Activated naive CD8-positive, alpha-beta T cell (primary cell): Measurements from ENCODE around the gene ABCD2.
"Not testable (repeated sequence)": the region's sequence is repeated elsewhere in the genome, so short reads cannot be mapped to it uniquely, and the experiment has no call there.

Source experiments
- H3K27ac Mint-ChIP-seq: one replicate; pipeline ENCODE4 v1.8.0; 2021; ENCODE audit warnings: mixed read lengths
- H3K27me3 Mint-ChIP-seq: one replicate; pipeline ENCODE4 v1.8.0; 2021; ENCODE audit warnings: mixed read lengths
- H3K36me3 Mint-ChIP-seq: one replicate; pipeline ENCODE4 v1.8.0; 2021; ENCODE audit warnings: mixed read lengths
- H3K4me1 Mint-ChIP-seq: one replicate; pipeline ENCODE4 v1.8.0; 2021; ENCODE audit warnings: low read depth, mixed read lengths
- H3K4me3 Mint-ChIP-seq: one replicate; pipeline ENCODE4 v1.8.0; 2021; ENCODE audit warnings: mild to moderate bottlenecking, mixed read lengths
- H3K9me3 Mint-ChIP-seq: one replicate; pipeline ENCODE4 v1.8.0; 2021; ENCODE audit warnings: low read depth, mixed read lengths

The ABCD2 gene

DNA sequence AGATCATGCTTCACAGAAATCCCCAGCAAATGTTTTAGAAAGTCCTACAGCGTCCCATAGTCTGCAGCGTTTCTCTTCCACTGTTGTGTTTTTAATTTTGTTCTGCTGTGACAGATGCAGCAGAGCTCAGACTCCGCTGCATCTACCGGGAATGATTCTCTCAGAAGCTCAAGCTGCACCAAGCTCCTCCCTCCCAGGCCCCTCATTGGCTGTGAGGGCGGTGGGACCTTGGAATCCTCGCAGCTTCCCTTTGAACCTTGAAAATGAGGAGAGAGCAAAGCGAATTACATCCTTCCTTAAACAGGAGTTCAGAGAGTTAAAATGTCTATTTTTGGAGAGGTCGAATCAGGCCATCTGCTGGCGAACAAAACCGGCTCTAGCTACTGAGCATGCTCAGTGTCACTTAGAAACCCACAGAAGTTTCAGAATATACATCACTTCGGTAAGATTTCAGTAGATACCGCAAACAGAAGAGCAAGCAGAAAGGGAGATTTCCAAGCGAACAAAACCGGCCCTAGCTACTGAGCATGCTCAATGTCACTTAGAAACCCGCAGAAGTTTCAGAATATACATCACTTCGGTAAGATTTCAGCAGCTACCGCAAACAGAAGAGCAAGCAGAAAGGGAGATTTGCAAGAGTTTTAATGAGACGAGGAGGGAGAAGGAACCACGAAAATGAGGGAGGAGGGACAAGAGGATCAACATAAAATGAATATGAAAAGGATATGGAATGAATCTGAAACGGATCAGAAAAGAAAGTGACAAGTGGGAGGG is at the start of gene ABCD2:
Gene ABCD2 (minus strand): TSS at position 144 of the 774 bp plus-strand sequence. CDS start 188 bp downstream, outside the sequence.
- Mint-ChIP-seq H3K36me3 (no peaks in the 10 kb centered on the region), H3K9me3 (no peaks in the 10 kb centered on the region), H3K4me1 (peaks cover 68% of the 10 kb centered on the region), H3K27ac (no peak within 1 kb of the TSS), H3K4me3 (no peak within 1 kb of the TSS), H3K27me3 (no peaks in the 10 kb centered on the region)

DNA sequence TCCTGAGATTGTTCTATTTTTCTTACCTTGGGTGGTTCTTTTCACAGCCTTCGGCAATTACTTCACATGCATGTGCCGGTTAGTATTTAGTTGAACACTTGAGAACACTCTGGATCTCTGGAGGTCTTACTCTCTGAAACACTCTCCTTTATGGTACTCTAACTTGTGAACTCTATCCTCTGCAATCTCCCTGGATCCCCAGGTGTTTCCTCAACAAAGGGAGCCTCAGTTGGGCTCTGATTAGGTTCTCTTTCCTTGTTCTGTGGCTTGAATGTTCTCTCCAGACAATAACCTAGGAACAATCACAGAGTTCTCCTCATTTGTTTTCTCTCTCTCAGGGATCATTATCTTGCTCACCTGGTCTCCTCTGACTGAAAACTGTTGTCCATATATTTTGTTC is 40.5 kb upstream of the ABCD2 start:
- H3K27ac Mint-ChIP-seq = no peak overlapping the region
- peaks cover 14% of the 10 kb centered on the region for H3K9me3 Mint-ChIP-seq
- no peaks in the 10 kb centered on the region for H3K27me3 Mint-ChIP-seq
- no peaks in the 10 kb centered on the region for H3K4me1 Mint-ChIP-seq
- no peak overlapping the region for H3K4me3 Mint-ChIP-seq
- H3K36me3 Mint-ChIP-seq = peaks cover 3% of the 10 kb centered on the region

DNA sequence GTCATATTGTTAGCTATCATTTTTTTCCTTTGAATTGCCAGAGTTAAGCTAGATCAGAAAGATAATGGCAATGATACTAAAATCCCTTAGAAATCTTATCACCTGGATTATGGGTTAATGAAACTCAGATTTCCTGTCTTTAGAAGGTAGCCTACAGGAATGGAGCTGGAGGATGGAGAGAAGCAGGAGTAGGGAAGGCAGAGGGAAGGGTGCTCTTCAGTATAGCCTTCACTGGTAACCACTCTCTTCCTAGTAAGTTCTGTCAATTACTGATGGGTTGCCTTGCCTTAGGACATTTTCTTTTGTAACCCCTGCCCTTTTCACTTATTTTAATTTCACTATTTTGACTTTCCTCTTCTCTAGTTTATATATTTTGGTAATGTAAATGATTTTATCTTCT is 27.8 kb upstream of the ABCD2 start:
- Mint-ChIP-seq H3K4me3 (no peak overlapping the region), H3K4me1 (peaks cover 32% of the 10 kb centered on the region), H3K27ac (no peak overlapping the region), H3K36me3 (no peaks in the 10 kb centered on the region), H3K27me3 (no peaks in the 10 kb centered on the region), H3K9me3 (peaks cover 7% of the 10 kb centered on the region)

DNA sequence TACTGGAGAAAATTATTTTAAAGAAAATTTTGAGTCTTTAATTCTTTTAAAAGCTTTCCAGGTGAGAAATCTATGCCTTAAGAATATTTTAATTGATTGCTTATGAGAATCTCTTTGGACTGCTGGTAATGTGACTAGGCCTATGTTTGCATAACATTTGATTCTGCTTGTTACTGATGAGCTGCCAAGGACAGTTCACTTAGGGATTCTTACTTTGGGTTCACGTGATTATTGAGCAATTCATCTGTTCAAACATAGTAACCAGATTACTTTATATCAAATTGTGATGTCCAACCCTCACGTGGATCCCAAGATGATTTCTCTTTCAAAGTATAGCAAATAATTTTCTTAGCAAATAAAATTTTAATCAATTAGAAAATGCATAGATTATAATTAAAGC is 27.4 kb upstream of the ABCD2 start:
- no peaks in the 10 kb centered on the region for H3K36me3 Mint-ChIP-seq
- no peaks in the 10 kb centered on the region for H3K27me3 Mint-ChIP-seq
- peaks cover 31% of the 10 kb centered on the region for H3K4me1 Mint-ChIP-seq
- no peak overlapping the region for H3K4me3 Mint-ChIP-seq
- peaks cover 3% of the 10 kb centered on the region for H3K9me3 Mint-ChIP-seq
- no peak overlapping the region for H3K27ac Mint-ChIP-seq

DNA sequence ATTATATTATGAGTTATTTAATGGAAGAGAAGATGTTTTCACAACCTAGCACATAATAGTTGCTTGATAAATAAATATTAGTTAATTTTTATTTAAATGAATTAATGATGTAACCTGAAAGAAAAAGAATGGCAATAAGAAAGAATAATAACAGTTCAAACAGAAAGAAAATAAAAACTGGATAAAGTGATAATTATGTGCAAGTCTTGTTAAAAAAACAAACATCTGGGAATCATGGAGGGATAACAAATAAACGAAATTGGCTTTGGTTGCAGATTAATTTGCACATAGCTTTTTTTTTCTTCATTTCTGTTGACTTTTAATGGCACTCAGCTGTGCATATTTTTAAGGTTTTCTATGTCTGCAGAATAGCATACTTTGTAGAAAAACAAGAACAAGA is 23.4 kb upstream of the ABCD2 start:
- peaks cover 19% of the 10 kb centered on the region for H3K4me1 Mint-ChIP-seq
- H3K36me3 Mint-ChIP-seq = no peaks in the 10 kb centered on the region
- H3K27ac Mint-ChIP-seq = no peak overlapping the region

DNA sequence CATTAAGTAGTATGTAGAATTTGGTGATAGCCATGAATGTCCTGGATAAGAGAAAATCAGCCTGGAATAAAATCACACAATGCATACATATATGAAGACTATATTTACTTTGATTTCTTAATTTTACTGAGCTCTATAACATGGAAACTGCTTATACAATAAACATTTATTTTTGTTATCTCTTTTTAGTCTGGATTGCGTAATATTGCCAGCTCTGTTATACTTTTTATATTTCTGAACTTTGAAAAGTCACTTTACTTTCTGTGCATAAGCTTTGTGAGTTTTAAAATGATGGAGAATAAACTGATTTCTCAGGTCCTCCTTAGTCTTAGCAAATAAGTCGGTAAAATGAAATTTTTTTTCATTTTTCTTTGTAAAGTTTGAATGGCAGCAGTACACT is 19.2 kb upstream of the ABCD2 start:
- Mint-ChIP-seq H3K9me3 (peaks cover 3% of the 10 kb centered on the region), H3K4me3 (no peak overlapping the region), H3K27me3 (no peaks in the 10 kb centered on the region), H3K27ac (no peak overlapping the region), H3K4me1 (no peaks in the 10 kb centered on the region), H3K36me3 (peaks cover 2% of the 10 kb centered on the region)

More for the DNA sequence above, 23.4 kb upstream of the ABCD2 start:
- Mint-ChIP-seq H3K27me3 (no peaks in the 10 kb centered on the region), H3K4me3 (no peak overlapping the region), H3K9me3 (no peaks in the 10 kb centered on the region)

DNA sequence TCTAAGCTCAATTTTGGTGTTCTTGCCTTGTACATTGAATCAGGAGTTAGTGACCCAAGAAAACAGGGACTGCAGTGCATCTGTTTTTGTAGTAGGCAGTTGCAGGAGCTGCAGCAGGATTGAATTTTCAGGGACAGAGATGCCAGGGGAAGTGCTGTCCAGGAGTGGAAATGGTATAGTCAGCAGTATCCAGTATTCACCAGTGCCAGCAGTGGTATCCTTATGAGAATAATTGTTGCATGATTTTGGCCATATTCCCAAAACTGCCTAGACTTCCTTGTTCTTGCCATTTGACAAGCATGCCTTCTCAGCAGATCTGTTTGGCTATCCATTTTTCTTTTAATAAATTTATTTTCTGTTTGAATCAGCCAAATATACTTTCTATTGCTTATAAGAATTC is 18.6 kb upstream of the ABCD2 start:
- no peaks in the 10 kb centered on the region for H3K4me1 Mint-ChIP-seq
- no peak overlapping the region for H3K27ac Mint-ChIP-seq
- H3K36me3 Mint-ChIP-seq = peaks cover 2% of the 10 kb centered on the region
- H3K9me3 Mint-ChIP-seq = peaks cover 3% of the 10 kb centered on the region
- no peaks in the 10 kb centered on the region for H3K27me3 Mint-ChIP-seq
- no peak overlapping the region for H3K4me3 Mint-ChIP-seq

DNA sequence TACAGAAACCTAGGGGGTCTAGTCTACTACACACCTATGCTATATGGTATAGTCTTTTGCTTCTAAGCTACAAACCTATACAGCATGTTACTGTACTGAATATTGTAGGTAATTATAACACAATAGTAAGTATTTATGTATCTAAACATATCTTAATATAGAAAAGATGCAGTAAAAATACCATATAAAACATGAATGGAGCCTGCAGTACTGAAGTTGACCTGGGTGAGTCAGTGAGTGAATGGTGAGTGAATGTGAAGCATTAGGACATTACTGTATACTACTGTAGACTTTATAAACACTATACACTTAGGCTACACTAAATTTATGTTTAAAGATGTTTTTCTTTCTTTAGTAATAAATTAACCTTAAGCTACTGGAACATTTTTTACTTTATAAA is 13.1 kb upstream of the ABCD2 start:
- Mint-ChIP-seq H3K27me3 (no peaks in the 10 kb centered on the region), H3K36me3 (peaks cover 6% of the 10 kb centered on the region), H3K9me3 (peaks cover 3% of the 10 kb centered on the region), H3K27ac (no peak overlapping the region), H3K4me3 (no peak overlapping the region), H3K4me1 (peaks cover 30% of the 10 kb centered on the region)

DNA sequence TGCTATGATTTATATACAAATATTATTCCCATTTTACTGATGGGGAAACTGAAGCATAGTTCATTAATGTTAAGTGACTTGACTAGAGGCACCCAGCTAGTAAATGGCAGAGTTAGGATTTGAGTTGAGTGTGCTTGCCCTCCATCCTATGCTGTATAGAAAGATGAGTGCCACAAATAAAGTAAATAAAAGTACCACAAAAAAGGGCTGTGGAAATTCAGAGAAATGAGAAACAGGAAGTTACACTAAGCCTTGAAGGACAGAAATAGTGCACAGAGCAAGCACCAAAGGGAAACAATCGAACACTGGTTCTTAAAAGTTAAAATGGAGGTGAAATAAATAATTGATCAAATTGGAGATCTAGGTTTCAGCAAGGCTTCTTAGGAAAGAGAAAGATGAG is 9.2 kb upstream of the ABCD2 start:
- Mint-ChIP-seq H3K4me3 (peak overlapping the region; percentile 60), H3K4me1 (peaks cover 53% of the 10 kb centered on the region), H3K27ac (peak overlapping the region; percentile 95), H3K9me3 (no peaks in the 10 kb centered on the region), H3K36me3 (peaks cover 4% of the 10 kb centered on the region), H3K27me3 (no peaks in the 10 kb centered on the region)

DNA sequence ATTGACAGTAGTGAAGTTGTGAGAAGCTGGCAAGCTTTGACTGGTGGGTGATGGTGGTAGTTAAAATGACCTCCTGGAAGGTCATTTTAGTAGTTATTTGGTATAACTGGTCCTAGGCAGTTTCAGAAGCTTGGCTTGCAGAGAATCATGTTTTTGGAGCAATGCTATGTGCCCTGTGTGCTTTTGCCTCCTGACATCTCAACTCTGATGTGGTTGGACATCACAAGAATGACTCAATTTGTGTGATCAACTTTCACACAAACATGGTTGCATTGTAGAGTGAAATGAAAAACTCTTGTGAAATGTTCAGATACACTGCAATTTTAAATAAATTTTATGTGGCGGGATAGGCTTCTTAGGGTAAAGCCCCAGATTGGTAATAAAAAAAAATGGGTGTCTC is 8.3 kb upstream of the ABCD2 start:
- H3K27me3 Mint-ChIP-seq = no peaks in the 10 kb centered on the region
- peak overlapping the region; percentile 90 for H3K27ac Mint-ChIP-seq
- peaks cover 60% of the 10 kb centered on the region for H3K4me1 Mint-ChIP-seq
- peaks cover 4% of the 10 kb centered on the region for H3K36me3 Mint-ChIP-seq
- H3K9me3 Mint-ChIP-seq = no peaks in the 10 kb centered on the region
- peak overlapping the region; percentile 64 for H3K4me3 Mint-ChIP-seq

DNA sequence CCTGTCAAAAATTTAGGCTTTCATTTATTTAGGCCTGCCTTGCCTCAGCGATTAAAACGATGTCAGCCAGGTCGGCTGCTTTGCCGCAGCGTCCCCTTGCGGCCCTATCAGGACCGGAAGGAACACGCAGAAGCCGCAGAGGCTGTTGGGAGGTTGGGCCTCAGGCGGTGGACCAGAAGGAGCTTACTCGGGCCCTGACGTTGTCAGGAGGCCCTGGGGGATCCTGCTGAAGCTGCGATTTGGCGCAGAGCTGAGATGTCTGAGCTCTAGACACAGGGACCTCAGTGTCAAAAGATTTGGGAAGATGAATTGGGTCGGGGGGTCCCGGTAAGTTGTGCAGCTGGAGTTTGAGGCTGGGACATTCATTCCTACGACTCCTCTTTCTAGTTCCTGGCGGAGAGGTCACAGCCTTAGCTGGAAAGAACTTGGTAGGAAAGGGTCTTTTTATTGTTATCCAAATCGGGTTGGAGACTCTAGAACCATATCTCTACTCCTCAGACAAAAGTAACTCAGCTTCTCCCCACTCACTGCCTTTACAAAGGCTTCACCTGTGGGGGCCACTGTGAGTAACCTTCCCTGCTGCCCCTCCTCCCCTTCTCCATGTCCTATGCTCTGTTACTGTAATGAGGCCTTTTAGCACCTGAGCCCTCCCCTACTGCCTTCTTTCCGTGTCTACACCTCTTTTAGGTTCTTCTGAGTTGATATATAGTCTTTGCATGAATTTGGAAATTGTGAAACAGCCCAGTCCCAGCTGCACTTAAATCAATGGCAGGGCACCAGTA is 6.6 kb upstream of the ABCD2 start:
- peaks cover 75% of the 10 kb centered on the region for H3K4me1 Mint-ChIP-seq

DNA sequence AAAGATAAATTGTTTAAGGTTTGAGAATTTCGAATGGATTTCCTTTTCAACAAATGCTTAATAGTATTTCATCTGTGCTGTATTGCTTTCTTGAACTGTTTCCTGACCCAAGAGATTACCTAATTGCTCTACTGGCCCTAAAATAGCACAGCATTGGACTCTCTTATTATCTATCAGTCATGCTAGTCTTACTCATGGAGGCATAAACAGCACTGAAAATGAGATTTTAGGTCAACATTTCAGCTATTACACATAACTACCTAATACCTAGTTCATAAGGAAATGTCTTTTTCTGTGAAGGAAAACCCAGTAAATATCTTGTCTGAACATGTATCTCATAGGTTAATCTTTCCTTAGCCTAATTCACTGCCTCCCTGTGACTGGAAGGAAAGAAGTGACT is 4.3 kb upstream of the ABCD2 start:
- Mint-ChIP-seq H3K27ac (peak overlapping the region; percentile 71), H3K27me3 (no peaks in the 10 kb centered on the region), H3K4me3 (no peak overlapping the region), H3K4me1 (peaks cover 66% of the 10 kb centered on the region), H3K36me3 (no peaks in the 10 kb centered on the region), H3K9me3 (no peaks in the 10 kb centered on the region)

More for the DNA sequence above, 6.6 kb upstream of the ABCD2 start:
- H3K27ac Mint-ChIP-seq = peak overlapping the region; percentile 88
- peak overlapping the region; percentile 51 for H3K4me3 Mint-ChIP-seq
- H3K9me3 Mint-ChIP-seq = no peaks in the 10 kb centered on the region
- H3K27me3 Mint-ChIP-seq = no peaks in the 10 kb centered on the region
- H3K36me3 Mint-ChIP-seq = peaks cover 4% of the 10 kb centered on the region

DNA sequence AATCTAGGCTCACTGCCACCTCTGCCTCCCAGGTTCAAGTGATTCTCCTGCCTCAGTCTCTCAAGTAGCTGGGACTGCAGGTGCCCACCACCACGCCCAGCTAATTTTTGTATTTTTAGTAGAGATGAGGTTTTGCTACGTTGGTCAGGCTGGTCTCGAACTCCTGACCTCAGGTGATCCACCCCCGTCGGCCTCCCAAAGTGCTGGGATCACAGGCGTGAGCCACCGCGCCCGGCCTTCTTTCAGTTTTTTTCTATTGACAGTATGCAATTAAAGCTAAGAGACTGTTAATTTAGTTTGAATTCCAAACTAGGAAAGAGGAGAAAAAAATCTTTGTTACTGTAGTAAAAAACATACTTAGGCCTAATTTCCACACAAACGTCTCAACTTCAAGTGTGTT is 3.6 kb upstream of the ABCD2 start:
- H3K27ac Mint-ChIP-seq, H3K27me3 Mint-ChIP-seq, H3K36me3 Mint-ChIP-seq, H3K9me3 Mint-ChIP-seq, H3K4me3 Mint-ChIP-seq: not testable (repeated sequence)
- peaks cover 65% of the 10 kb centered on the region for H3K4me1 Mint-ChIP-seq

DNA sequence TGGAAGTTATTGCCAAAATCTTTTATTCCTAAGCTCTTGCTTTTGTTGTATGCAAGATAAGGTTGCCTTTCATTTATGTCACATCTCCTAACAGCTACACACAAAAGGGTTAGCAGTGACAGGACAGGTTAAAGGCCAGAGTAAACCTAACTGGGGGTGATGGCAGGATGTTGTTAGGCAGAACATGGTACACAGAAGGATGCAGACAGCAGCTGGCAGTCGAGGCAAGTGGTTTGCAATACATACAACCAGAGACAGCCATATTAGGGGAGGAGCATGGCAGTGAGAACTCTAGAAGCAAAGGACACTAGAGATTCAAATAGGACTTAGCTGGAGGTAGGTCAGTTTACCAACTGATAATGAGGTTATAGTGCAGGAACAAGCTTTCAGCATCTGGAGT is 2.7 kb upstream of the ABCD2 start:
- Mint-ChIP-seq H3K4me3 (no peak overlapping the region), H3K27me3 (no peaks in the 10 kb centered on the region), H3K27ac (no peak overlapping the region), H3K9me3 (no peaks in the 10 kb centered on the region), H3K36me3 (no peaks in the 10 kb centered on the region), H3K4me1 (peaks cover 63% of the 10 kb centered on the region)

DNA sequence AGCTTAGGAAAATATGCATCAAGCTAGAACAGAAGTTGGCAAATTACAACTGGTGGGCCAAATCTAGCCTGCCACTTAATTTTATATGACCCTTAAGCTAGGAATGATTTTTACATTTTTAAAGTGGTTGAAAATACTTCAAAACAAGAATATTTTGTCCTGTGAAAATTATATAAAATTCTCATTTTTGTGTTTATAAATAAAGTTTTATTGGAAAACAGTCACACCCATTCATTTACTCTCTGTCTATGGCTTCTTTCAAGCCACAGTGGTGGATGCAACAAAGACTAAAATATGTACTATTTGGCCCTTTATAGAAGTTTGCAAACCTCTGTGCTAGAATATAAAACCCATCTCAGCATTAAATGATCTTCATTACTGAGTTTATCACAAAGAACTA is 2.1 kb upstream of the ABCD2 start:
- no peak overlapping the region for H3K27ac Mint-ChIP-seq
- H3K36me3 Mint-ChIP-seq = no peaks in the 10 kb centered on the region
- H3K9me3 Mint-ChIP-seq = no peaks in the 10 kb centered on the region
- no peaks in the 10 kb centered on the region for H3K27me3 Mint-ChIP-seq
- no peak overlapping the region for H3K4me3 Mint-ChIP-seq
- H3K4me1 Mint-ChIP-seq = peaks cover 64% of the 10 kb centered on the region
